GM19452 (cell line): Measurements from ENCODE around the gene TYW3.
A peak's percentile ranks its signal among the peaks of the same experiment; 100 is the strongest.
"Not testable (repeated sequence)": the region's sequence is repeated elsewhere in the genome, so short reads cannot be mapped to it uniquely, and the experiment has no call there.

Source experiments
- ATAC-seq: cut with Tn5 transposase; IDR thresholded peaks from one replicate; pipeline ENCODE4 v1.9.1; 2021; ENCODE audit not compliant: unreplicated experiment

Gene TYW3

DNA sequence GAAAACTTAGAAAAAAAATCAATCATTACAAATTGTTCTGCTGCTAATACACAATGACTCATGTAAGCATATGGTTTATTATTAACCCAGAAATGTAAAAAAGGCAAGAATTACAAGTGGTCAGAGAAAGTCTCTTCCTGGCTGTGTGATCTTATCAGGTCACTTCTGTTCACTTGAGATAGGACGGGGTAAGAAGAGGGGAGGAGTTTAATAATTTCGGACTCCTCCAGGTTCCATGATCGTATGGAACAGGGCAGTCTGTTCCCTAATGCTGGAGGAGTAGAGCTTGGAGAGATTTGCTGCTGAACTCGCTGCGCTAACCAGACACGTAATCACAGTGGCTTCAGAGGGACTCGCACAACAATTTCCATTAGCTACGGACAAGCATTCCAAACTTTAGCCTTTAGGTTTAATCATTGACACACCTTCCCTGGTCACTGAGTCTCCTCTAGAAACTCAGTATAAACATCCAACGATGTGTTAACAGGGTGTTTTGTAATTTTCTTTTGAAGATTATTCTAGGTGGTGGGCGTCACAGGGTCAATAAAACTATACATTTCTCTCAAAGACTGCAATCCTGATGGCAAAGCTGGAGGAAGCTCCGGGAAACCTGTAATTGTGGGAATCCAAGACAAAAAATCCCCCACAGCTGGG, 1.4 kb upstream of the TYW3 start:
- peak; percentile 26 for ATAC-seq

DNA sequence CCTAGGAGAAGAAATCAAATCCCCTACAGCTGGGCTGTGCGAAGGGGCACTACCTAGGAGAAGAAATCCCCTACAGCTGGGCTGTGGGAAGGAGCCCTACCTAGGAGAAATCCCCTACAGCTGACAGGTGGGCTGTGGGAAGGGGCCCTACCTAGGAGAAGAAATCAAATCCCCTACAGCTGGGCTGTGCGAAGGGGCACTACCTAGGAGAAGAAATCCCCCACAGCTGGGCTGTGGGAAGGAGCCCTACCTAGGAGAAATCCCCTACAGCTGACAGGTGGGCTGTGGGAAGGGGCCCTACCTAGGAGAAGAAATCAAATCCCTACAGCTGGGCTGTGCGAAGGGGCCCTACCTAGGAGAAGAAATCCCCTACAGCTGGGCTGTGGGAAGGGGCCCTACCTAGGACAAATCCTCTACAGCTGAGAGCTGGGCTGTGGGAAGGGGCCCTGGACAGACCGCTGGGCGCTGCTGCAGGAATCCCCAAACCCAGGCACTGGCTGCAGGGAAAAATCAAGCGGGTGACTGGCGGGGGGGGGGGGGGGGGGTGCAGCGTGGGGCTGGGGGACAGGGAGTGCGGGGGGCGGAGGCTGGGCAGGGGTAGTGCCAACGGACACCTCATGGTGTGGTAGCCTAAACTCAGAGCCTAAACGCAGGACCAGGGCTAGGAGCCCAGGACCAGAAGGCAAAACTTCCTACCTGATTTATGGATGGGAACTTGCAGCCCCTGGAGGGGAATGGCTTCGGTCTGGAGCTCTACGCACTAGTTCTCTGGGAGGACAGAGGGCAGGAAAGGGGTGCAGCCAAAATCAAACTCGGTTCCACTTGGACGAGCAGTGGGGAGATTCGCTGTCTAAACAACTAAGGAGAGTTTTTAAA, 643 bp upstream of the TYW3 start:
- peak; percentile 9 for ATAC-seq

DNA sequence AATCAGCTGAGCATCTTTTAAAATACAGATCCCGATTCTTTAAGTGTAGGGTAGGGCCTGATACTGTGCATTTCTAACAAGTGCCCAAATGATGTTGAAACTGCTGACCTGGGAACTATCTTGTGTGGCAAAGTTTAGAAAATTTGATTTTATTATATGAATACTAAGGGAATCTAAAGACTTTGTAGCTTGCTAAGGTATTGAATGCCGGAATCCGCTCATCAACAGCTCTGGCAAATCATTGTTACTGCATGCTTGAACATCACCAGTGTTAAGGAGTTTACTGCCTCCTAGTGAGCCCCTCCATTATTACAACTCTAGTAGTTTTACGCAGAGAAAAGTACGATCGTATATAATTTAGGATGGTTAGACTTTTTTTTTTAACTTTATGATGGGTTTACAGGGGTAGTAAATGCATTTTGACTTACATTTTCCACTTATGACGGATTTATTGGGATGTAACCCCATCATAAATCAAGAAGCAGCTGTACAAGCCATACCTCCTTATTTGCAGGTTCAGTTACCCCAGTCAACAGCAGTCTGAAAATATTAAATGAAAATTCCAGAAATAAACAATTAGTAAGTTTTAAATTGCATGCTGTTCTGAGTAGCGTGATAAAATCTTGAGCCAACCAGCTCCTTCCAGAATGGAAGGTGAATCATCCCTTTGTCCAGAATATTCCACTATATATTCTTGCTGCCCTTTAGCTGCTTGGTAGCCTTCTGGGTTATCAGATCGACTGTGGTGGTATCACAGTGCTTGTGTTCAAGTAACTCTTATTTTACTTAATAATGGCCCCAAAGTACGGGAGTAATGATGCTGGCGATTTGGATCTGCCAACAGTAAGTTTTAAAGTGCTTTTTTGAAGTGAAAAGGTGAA, 892 bp downstream of the TYW3 start:
- ATAC-seq: peak; percentile 52

DNA sequence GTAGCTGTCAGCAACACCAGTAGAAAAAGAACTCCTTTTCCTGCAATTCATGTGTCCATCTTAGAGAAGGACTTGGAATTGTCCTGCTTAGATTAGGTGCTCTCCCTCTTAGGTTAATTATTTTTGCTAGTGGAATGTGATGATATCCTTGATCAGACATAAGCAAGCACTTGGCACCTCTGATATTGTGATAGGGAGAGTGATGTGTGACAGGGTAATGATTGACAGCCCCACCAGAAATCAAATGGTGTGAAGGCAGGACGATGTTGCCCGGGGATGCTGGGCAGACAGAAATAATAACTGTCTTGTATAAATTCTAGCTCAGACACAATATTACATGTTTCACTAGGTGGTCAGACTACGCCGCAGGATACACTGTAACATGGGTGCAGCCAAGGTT, 4.4 kb downstream of the TYW3 start:
- no peak for ATAC-seq

DNA sequence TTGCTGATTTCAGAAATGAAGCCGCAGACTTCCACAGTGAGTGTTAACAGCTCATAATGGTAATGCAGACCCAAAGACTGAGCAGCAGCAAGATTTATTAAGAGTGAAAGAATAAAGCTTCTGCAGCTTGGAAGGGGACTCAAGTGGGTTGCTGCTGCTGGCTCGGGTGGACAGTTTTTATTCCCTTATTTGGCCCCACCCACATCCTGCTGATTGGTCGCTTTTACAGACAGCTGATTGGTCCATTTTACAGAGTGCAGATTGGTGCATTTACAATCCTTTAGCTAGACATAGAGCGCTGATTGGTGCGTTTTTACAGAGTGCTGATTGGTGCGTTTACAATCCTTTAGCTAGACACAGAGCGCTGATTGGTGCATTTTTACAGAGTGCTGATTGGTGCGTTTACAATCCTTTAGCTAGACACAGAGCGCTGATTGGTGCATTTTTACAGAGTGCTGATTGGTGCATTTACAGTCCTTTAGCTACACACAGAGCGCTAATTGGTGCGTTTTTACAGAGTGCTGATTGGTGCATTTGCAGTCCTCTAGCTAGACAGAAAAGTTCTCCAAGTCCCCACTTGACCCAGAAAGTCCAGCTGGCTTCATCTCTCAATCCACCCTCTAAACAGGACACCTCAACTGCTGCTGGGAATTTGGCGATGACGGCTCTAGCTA, 7.5 kb downstream of the TYW3 start:
- not testable (repeated sequence) for ATAC-seq

DNA sequence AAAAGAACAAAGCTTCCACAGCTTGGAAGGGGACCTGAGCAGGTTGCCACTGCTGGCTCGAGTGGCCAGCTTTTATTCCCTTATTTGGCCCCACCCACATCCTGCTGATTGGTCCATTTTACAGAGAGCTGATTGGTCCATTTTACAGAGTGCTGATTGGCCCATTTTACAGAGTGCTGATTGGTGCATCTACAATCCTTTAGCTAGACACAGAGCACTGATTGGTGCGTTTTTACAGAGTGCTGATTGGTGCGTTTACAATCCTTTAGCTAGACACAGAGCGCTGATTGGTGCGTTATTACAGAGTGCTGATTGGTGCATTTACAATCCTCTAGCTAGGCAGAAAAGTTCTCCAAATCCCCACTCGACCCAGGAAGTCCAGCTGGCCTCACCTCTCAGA, 12.3 kb downstream of the TYW3 start:
- ATAC-seq: not testable (repeated sequence)

DNA sequence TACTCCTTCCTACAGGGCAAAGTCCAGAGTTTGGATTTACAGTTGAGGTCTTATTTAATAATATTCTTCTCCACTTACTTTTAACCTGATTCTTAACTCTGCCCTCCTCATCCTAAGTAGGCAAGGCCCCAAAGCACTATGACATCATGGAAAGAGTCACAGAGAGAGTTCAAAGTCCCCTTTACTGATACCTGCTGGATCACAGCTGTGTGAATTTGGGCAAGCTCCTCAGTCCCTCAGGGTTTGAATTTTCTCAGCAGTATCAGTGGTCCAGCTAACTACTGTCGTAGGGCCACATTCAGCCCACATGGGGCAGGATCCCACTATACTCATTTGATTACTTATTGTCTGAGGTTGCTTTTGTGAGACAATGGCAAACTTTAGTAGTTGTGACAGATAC, 16.0 kb downstream of the TYW3 start:
- ATAC-seq: no peak

DNA sequence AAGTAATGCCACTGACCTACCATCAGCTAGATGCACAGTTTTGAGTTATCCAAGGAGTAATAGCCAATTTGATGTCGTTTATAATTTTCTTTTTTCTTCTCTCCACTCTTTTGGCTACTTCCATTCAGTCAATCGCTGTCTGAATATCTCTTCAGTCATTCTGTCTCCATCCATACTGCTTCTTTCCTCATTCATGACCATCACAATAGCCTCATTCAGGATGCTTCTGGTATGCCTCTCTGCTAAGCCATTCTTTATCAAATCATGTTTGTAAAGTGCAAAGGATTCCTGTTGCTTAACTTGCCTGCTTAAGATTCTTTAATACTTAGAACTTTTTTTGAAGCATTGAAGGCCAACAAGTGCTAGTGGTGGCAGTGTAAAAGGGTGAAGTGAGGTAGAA, 20.2 kb downstream of the TYW3 start:
- ATAC-seq: no peak

DNA sequence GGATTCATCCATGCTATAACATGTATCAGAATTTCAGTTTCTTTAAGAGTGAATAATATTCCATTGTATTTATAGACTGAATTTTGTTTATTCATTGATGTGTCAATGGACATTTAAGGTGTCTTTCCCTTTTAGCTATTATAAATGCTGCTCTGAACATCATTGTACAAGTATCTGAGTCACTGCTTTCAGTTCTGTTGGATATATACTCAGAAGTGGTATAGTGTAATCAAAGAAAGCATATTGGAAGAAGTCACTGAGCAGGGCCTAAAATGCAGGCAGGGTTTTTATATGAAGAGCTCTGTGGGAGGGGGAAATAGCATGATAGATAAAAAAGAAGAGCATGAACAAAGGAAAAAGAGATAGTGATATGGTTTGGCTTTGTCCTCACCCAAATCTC, 22.5 kb downstream of the TYW3 start:
- ATAC-seq: no peak

DNA sequence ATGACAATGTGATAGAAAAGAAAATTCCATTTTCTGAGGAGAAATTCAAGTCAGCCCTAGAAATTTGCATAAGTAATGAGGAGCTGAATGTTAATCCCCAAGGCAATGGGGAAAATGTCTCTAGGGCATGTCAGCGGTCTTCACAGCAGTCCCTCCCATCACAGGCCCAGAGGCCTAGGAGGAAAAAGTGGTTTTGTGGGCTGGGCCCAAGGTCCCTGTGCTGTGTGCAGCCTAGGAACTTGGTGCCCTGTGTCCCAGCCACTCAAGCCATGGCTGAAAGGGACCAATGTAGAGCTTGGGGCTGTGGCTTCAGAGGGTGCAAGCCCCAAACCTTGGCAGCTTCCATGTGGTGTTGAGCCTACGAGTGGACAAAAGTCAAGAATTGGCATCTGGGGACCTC, 23.7 kb downstream of the TYW3 start:
- not testable (repeated sequence) for ATAC-seq

DNA sequence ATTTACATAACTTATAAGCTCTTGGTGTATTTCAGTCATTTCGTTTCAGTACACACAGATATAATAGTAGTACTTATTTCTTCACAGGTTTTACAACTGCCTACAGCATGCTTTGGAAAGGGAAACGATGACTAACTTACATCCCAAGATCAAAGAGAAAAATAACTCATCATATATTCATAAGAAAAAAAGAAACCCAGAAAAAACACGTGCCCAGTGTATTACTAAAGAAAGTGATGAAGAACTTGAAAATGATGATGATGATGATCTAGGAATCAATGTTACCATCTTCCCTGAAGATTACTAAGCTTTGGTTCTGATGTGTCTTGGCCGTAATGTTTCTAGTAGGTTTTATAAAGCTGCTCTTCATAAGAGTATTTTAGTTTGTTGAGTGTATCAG, 30.9 kb downstream of the TYW3 start:
- ATAC-seq: no peak

DNA sequence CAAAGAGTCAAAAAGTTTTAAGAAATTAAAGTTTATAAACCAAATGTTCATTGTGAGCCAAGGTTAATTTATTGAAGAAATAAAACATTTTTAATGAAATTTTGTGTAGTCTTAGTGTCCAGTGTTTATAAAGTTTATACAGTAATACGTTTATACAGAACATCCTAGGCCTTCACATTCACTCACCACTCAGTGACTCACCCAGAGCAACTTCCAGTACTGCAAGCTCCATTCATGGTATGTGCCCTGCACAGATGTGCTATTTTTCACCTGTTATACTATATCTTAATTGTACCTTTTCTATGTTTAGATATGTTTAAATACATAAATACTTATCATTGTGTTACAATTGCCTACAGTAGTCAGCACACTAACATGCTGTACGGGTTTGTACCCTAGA, 33.6 kb downstream of the TYW3 start:
- ATAC-seq: no peak

DNA sequence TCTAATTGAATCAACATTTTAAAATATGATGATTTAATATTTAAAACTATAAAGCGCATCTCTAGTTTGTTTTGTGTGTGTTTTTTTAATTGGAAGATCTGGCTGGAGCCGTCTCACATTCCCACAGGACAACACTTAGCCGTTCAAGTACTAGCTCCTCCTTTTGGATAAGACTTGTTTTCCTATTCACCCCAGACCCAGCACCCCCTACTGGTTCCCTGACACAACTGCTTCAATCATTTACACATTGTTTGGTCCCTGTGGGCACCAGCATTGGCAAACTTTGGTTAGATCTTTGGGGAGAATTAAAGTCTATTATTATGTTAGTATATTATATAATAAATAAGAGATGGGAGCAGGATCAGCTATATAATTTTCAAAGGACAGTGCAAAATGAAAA, 34.5 kb downstream of the TYW3 start:
- no peak for ATAC-seq

DNA sequence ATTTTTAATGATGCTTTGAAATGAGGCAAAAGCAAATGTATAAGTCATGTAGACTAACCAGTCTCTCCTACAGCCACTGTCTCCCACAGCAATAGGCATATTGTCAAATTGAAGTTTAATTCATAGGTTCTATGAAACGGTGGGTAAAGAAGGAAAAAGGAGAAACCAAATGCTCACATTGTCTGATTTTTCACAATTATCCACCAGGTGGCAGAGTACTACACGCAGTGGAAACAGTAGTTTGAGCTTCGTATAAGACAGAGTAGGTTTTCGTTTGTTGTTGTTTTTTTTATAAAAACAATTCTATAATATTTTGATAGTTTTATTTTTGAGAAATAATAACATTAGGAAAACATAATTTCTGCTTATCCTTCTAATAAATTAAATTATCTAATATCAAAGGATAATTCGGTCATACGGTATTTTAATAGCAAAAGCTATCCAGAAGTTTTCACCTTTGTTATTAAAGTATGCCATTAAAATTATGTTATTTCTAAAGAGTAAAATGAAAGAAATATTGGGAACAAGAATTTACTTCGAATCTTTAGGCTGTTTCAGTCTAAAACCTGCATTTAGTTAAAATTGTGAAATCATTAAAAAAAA, 39.1 kb downstream of the TYW3 start:
- peak; percentile 70 for ATAC-seq

DNA sequence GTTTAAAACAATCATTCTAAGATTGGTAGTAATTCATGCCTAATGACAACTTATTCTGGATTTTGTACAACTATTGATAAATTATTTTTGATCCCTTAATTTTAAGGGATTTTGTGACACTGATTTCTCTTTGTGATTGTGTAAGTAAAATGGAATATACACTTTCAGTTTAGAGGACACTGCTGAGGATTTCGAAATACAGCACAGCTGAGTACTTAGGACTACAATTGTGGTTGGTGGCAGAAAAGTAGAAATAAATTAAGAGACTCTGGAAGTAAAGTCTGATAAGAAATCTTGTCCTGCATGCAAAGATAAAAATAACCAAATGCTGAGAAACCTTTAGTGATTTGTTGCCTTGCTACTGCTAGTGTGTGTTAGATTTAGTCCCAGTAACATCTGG, 40.0 kb downstream of the TYW3 start:
- no peak for ATAC-seq

DNA sequence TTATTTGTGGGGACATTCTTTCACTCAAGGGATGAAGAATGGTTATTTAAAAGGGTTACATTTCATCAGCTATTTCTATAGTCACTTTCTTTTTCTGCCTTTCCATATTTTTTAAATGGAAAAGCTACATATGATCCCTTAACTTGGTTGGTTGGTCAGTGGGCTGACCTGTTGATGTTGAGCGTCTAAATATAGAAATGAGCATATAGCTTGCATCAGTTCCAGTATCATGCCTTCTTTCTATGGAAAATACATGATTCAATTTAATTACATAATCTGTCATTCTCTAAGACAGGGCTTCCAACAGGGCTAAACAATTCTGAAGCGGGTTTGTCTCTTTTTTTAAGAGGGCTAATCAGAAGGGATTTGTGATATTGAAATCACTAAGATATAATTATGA, 40.6 kb downstream of the TYW3 start:
- ATAC-seq: no peak

DNA sequence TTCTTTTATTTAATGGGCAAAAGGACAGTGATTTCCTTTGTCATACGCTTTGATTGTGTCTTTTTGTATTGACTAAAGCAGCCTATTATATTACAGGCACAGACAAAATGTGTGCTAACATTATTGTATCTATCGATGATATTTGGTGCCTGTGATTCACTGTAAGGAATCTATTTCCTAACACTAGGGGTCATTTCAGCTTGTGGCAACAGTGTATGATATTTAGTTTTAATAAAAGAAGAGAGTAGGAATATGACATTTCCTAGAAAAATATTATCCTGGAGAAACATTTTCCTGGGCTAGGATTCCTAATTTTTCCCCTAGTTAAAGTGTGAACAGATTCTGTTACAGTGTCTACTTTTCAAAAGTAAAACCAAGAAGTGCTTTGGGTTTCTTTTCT, 42.8 kb downstream of the TYW3 start:
- no peak for ATAC-seq

DNA sequence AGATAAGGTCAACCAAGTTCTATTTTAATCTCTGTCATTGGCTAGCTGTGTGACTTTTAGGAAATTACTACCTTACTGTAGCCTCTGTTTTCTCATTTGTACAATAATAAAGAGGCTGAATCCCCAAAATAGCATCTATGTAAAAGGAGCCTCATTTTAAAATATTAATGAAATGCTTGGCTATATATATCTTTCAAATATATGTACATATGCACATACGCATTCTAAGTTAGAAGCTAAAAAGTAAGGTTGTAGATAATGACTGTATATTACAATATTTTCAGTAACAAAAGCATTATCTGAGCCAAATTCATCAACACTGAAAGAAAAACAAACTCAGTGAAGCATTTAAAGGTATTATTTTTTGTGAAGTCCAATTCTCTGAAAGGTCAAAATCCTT, 44.6 kb downstream of the TYW3 start:
- no peak for ATAC-seq

DNA sequence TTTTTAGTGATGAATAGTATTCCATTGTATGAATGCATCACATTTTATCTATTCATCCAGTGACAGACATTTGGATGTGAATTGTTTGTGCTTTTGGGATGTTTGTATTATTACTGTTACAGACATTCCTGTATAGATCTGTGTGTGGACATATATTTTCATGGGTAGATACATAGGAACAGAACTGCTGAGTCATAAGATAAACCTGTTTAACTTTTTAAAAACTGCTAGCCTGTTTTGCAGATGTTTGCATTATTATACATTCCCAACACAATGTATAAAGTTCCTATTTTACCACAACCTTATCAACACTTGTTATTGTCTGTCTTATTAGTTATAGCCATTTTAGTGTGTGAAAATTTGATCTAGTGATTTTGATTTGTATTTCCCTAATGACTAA, 46.8 kb downstream of the TYW3 start:
- ATAC-seq: no peak

DNA sequence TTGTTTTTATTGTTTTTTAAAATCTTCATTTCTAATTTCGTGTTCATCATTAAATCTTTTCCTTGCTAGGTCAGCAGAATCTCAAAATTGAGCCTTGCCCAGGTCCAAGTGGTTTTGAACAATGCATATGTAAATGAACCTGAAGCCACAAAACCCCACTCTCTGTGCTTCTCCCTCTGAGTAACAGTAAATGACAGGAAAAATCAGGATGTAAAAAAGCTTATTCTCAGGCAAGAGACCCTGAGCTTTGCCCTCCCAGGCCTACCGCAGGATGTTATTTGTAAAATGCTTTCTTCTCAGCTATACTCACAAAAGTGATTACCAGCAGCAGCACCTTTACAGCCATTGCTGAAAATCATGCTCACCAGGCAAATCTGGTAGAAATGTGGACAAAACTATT, 47.6 kb downstream of the TYW3 start:
- no peak for ATAC-seq

DNA sequence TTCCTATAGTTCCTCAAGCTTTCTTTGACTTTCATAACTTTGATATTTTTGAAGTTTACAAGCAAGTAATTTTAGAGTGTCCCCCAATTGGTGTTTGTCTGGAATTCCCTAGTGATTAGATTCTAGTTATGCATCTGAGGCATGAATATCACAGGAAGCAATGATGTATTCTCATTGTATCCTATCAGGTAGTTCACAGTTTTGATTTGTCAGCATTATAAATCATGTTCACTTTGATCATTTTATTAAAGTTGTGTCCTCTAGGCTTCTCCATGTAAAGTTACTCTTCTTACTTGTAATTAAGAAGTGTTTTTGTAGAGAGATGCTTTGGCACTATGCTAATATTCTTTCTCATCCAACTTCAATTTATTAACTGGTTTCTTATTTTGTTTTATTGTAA, 53.0 kb downstream of the TYW3 start:
- ATAC-seq: no peak
